KMS-11 (cell line): ENCODE results near the gene SEMA3B.

Experiments
- H2AFZ ChIP-seq: fragments of 200-600 bp; sonication (generic); 2 replicates; pipeline ENCODE4 v1.6.1; 2016; ENCODE audit warnings: antibody characterized with exemption, mixed run types, low read depth
- H3K27ac ChIP-seq: fragments of 200-600 bp; sonication (generic); 2 replicates; pipeline ENCODE4 v1.6.1; 2016; ENCODE audit warnings: mild to moderate bottlenecking, mixed run types
- H3K27me3 ChIP-seq: fragments of 200-600 bp; sonication (generic); 2 replicates; pipeline ENCODE4 v1.6.1; 2017; ENCODE audit warnings: mild to moderate bottlenecking, low read depth, mixed run types, moderate library complexity; ENCODE audit not compliant: insufficient read depth
- H3K36me3 ChIP-seq: fragments of 200-600 bp; sonication (generic); 2 replicates; pipeline ENCODE4 v1.6.1; 2017; ENCODE audit warnings: mild to moderate bottlenecking, mixed run types; ENCODE audit not compliant: insufficient read depth
- H3K4me1 ChIP-seq: fragments of 200-600 bp; sonication (generic); 2 replicates; pipeline ENCODE4 v1.6.1; 2016; ENCODE audit warnings: mild to moderate bottlenecking, low read depth, mixed run types; ENCODE audit not compliant: poor library complexity, severe bottlenecking
- H3K4me2 ChIP-seq: fragments of 200-600 bp; sonication (generic); 2 replicates; pipeline ENCODE4 v1.7.0; 2016; ENCODE audit warnings: mild to moderate bottlenecking, mixed run types
- H3K4me3 ChIP-seq: fragments of 200-600 bp; sonication (generic); IDR thresholded peaks from 2 replicates; pipeline ENCODE4 v1.6.1; 2017; ENCODE audit warnings: low read depth, low read length, mixed read lengths; ENCODE audit not compliant: insufficient read depth
- H3K79me2 ChIP-seq: fragments of 200-600 bp; sonication (generic); 2 replicates; pipeline ENCODE4 v1.6.1; 2016; ENCODE audit warnings: low read depth, mixed run types; ENCODE audit not compliant: insufficient read depth
- H3K9ac ChIP-seq: fragments of 200-600 bp; sonication (generic); 2 replicates; pipeline ENCODE4 v1.6.1; 2016; ENCODE audit warnings: mild to moderate bottlenecking, mixed run types
- H4K20me1 ChIP-seq: fragments of 200-600 bp; sonication (generic); 2 replicates; pipeline ENCODE4 v1.6.1; 2016; ENCODE audit warnings: mild to moderate bottlenecking, mixed run types; ENCODE audit not compliant: insufficient read depth
- CTCF ChIP-seq: fragments of 200-600 bp; sonication (generic); conservative IDR thresholded peaks from 2 replicates; pipeline ENCODE4 v1.6.1; 2017; ENCODE audit warnings: low read depth, mild to moderate bottlenecking, antibody characterized with exemption, low read length, moderate library complexity, mixed read lengths

The SEMA3B gene

GRCh38 chr3:50245831-50246516 lies 23.0 kb upstream of the SEMA3B start:
- peaks cover 24% of the 10 kb centered on the region; the same call in 1 of the 2 replicates for H3K79me2 ChIP-seq

GRCh38 chr3:50246517-50246954 lies 22.4 kb upstream of the SEMA3B start:
- Histone ChIP-seq H2AFZ (peak overlapping the region; percentile 30), H4K20me1 (no peaks in the 10 kb centered on the region), H3K4me1 (peaks cover 11% of the 10 kb centered on the region), H3K27me3 (no peaks in the 10 kb centered on the region), H3K9ac (peak overlapping the region; percentile 53; the same call in 1 of the 2 replicates), H3K4me3 (no peak overlapping the region), H3K36me3 (no peaks in the 10 kb centered on the region), H3K27ac (peak overlapping the region; percentile 80), H3K4me2 (peak overlapping the region; percentile 94), H3K79me2 (peaks cover 24% of the 10 kb centered on the region; the same call in 1 of the 2 replicates)
- peak; percentile 17; the same call in 1 of the 2 replicates for TF ChIP-seq CTCF

More at GRCh38 chr3:50245831-50246516, 23.0 kb upstream of the SEMA3B start:
- Histone ChIP-seq H3K27me3 (no peaks in the 10 kb centered on the region), H3K4me1 (peaks cover 11% of the 10 kb centered on the region), H3K4me3 (no peak overlapping the region), H3K9ac (peak overlapping the region; percentile 53; the same call in 1 of the 2 replicates), H3K4me2 (peak overlapping the region; percentile 94), H3K27ac (peak overlapping the region; percentile 80), H2AFZ (peak overlapping the region; percentile 30), H4K20me1 (no peaks in the 10 kb centered on the region), H3K36me3 (no peaks in the 10 kb centered on the region)
- TF ChIP-seq CTCF, result peak; percentile 87

DNA sequence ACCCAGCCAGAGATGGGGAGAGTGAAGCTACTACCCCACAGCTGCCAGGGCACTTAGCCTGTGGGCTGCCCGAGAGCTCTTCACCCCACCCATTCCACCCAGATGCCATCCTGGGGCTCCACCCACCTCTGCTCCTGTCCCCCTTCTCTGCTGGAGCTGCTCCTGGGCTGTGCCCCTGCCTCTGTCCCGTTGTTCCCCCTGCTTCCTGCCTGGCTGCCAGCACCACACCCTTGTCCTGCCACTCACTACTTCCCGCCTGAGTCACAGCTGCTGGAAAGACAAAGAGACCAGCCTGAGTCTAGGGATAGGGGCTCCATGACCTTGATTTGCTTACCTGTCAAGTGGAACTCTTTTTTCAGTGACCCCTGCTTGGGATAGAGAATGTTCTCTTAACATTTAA lies 20.6 kb upstream of the SEMA3B start:
- no peak overlapping the region for H3K4me2 ChIP-seq
- no peak overlapping the region for H3K4me3 ChIP-seq
- TF ChIP-seq CTCF, result no peak
- no peaks in the 10 kb centered on the region for H3K27me3 ChIP-seq
- H3K9ac ChIP-seq, result no peak overlapping the region
- peaks cover 17% of the 10 kb centered on the region; the same call in 1 of the 2 replicates for H3K79me2 ChIP-seq
- H4K20me1 ChIP-seq, result no peaks in the 10 kb centered on the region
- H2AFZ ChIP-seq, result no peak overlapping the region
- H3K36me3 ChIP-seq, result no peaks in the 10 kb centered on the region
- no peak overlapping the region for H3K27ac ChIP-seq
- peaks cover 11% of the 10 kb centered on the region for H3K4me1 ChIP-seq

GRCh38 chr3:50249457-50249856 lies 19.5 kb upstream of the SEMA3B start:
- Histone ChIP-seq H3K36me3 (no peaks in the 10 kb centered on the region), H3K79me2 (peaks cover 14% of the 10 kb centered on the region; the same call in 1 of the 2 replicates), H3K27ac (no peak overlapping the region), H3K9ac (no peak overlapping the region), H3K4me2 (no peak overlapping the region), H2AFZ (no peak overlapping the region), H3K4me1 (peaks cover 11% of the 10 kb centered on the region), H3K4me3 (no peak overlapping the region), H3K27me3 (no peaks in the 10 kb centered on the region), H4K20me1 (no peaks in the 10 kb centered on the region)
- TF ChIP-seq CTCF, result no peak
